Neuronal stem cell (in vitro differentiated cells): Measurements from ENCODE around the gene TSHZ2.

Experiments used
- DNase-seq: peaks from one replicate; pipeline ENCODE4 v3.0.0-alpha.2; 2013; ENCODE audit warnings: low spot score
- H2AFZ ChIP-seq: one replicate; pipeline ENCODE4 v1.6.1; 2013; ENCODE audit warnings: mild to moderate bottlenecking, low read length, inconsistent platforms
- H2AK5ac ChIP-seq: 2 replicates; pipeline ENCODE4 v1.6.1; 2013; ENCODE audit warnings: low read depth, mild to moderate bottlenecking, inconsistent platforms, low read length, moderate library complexity, mixed read lengths
- H2BK120ac ChIP-seq: 2 replicates; pipeline ENCODE4 v1.6.1; 2013; ENCODE audit warnings: low read depth, mild to moderate bottlenecking, inconsistent platforms, low read length, moderate library complexity, mixed read lengths
- H2BK12ac ChIP-seq: one replicate; pipeline ENCODE4 v1.6.1; 2013; ENCODE audit warnings: low read length, inconsistent platforms
- H2BK15ac ChIP-seq: 2 replicates; pipeline ENCODE4 v1.6.1; 2013; ENCODE audit warnings: mild to moderate bottlenecking, low read length, inconsistent platforms, mixed read lengths
- H2BK5ac ChIP-seq: one replicate; pipeline ENCODE4 v1.6.1; 2013; ENCODE audit warnings: inconsistent platforms, mild to moderate bottlenecking, low read length, moderate library complexity
- H3K14ac ChIP-seq: one replicate; pipeline ENCODE4 v1.6.1; 2013; ENCODE audit warnings: low read length, inconsistent platforms
- H3K18ac ChIP-seq: 2 replicates; pipeline ENCODE4 v1.6.1; 2013; ENCODE audit warnings: low read length, inconsistent platforms
- H3K23ac ChIP-seq: 2 replicates; pipeline ENCODE4 v1.6.1; 2013; ENCODE audit warnings: low read depth, mild to moderate bottlenecking, mixed read lengths, low read length, inconsistent platforms; ENCODE audit not compliant: poor library complexity
- H3K27ac ChIP-seq: replicated peaks from 3 replicates; pipeline ENCODE4 v1.5.1; 2013; ENCODE audit warnings: low read length, inconsistent platforms
- H3K27me3 ChIP-seq, 3 experiments: 2 replicates each; pipeline ENCODE4 v1.6.1; 2013; ENCODE audit warnings: low read length in 3 of 3, mild to moderate bottlenecking in 2 of 3, inconsistent platforms in 1 of 3, low read depth in 1 of 3, mixed read lengths in 1 of 3, moderate library complexity in 1 of 3; ENCODE audit not compliant: control insufficient read depth in 3 of 3, insufficient read depth in 3 of 3
- H3K36me3 ChIP-seq, 2 donors: replicated peaks in 1 of 2; 2 replicates each; pipeline ENCODE4 v1.6.1; 2013; ENCODE audit warnings: low read length in 2 of 2; ENCODE audit not compliant: control insufficient read depth in 2 of 2, insufficient read depth in 2 of 2
- H3K4ac ChIP-seq: 2 replicates; pipeline ENCODE4 v1.6.1; 2013; ENCODE audit warnings: inconsistent platforms, mild to moderate bottlenecking, low read length, moderate library complexity
- H3K4me1 ChIP-seq, 2 donors: 1 replicate in 1 of 2; 2 replicates in 1 of 2; pipeline ENCODE4 v1.6.1; 2013; ENCODE audit warnings: low read length in 2 of 2, low read depth in 1 of 2; ENCODE audit not compliant: control insufficient read depth in 2 of 2, insufficient read depth in 1 of 2
- H3K4me2 ChIP-seq: one replicate; pipeline ENCODE4 v1.6.1; 2013; ENCODE audit warnings: mild to moderate bottlenecking, low read length, inconsistent platforms; ENCODE audit not compliant: insufficient read depth, poor library complexity, severe bottlenecking
- H3K4me3 ChIP-seq, 2 donors: 2 replicates each; pipeline ENCODE4 v1.5.1; 2013; ENCODE audit warnings: low read length in 2 of 2, mild to moderate bottlenecking in 2 of 2, inconsistent platforms in 1 of 2, moderate library complexity in 1 of 2
- H3K79me1 ChIP-seq: one replicate; pipeline ENCODE4 v1.6.1; 2013; ENCODE audit warnings: low read depth, mild to moderate bottlenecking, inconsistent platforms, low read length, moderate library complexity
- H3K9ac ChIP-seq: one replicate; pipeline ENCODE4 v1.6.1; 2013; ENCODE audit warnings: mild to moderate bottlenecking, low read depth, low read length, inconsistent platforms; ENCODE audit not compliant: poor library complexity
- H3K9me3 ChIP-seq, 2 donors: replicated peaks in 1 of 2; 2 replicates each; pipeline versions ENCODE3 to v1.6.1; 2013; ENCODE audit warnings: low read length in 2 of 2, mild to moderate bottlenecking in 2 of 2, inconsistent platforms in 1 of 2, low read depth in 1 of 2, mixed read lengths in 1 of 2, moderate library complexity in 1 of 2; ENCODE audit not compliant: control insufficient read depth in 2 of 2, insufficient read depth in 1 of 2
- H4K8ac ChIP-seq: one replicate; pipeline ENCODE4 v1.6.1; 2013; ENCODE audit warnings: low read depth, mild to moderate bottlenecking, inconsistent platforms, low read length, moderate library complexity
- H4K91ac ChIP-seq: one replicate; pipeline ENCODE4 v1.6.1; 2013; ENCODE audit warnings: low read length, low read depth, mild to moderate bottlenecking, inconsistent platforms; ENCODE audit not compliant: poor library complexity
- WGBS, 2 donors: extraction: QIAGEN DNeasy Blood & Tissue Kit; methylation state at CpG; one replicate each; pipeline ENCODE4 v1.1.7; 2013; ENCODE audit warnings: missing lambda C conversion rate in 2 of 2, mixed read lengths in 1 of 2; ENCODE audit not compliant: insufficient read length in 2 of 2, insufficient replicate concordance in 1 of 2; ENCODE audit errors: extremely low coverage in 2 of 2; 5-methylcytosine and 5-hydroxymethylcytosine counted together

Gene TSHZ2

GRCh38 chr20:53104884-53105283, 132.7 kb downstream of the TSHZ2 start:
- H2AFZ ChIP-seq: no peak overlapping the region
- H2AK5ac ChIP-seq: no peak overlapping the region
- no peak overlapping the region for H2BK120ac ChIP-seq
- no peaks in the 10 kb centered on the region for H3K9me3 ChIP-seq
- H3K9ac ChIP-seq: no peak overlapping the region
- H3K4ac ChIP-seq: no peak overlapping the region
- no peak overlapping the region for H3K23ac ChIP-seq
- no CpG with 5 or more reads among the region's 7 CpGs for WGBS, 2 donors
- no peak overlapping the region for H2BK5ac ChIP-seq
- no peak overlapping the region for H3K4me3 ChIP-seq
- H3K4me2 ChIP-seq: no peak overlapping the region
- H2BK15ac ChIP-seq: no peak overlapping the region
- no peak overlapping the region for H4K8ac ChIP-seq
- no peak overlapping the region for H3K27ac ChIP-seq
- no peak overlapping the region for H3K14ac ChIP-seq
- no peak overlapping the region for H4K91ac ChIP-seq
- no peak overlapping the region for H2BK12ac ChIP-seq
- H3K27me3 ChIP-seq: no peaks in the 10 kb centered on the region
- DNase-seq: no peak
- no peak overlapping the region for H3K18ac ChIP-seq
- no peaks in the 10 kb centered on the region for H3K79me1 ChIP-seq
- H3K36me3 ChIP-seq: no peaks in the 10 kb centered on the region
- H3K4me1 ChIP-seq: peaks cover 5 to 7% of the 10 kb centered on the region in 2 donors

DNA sequence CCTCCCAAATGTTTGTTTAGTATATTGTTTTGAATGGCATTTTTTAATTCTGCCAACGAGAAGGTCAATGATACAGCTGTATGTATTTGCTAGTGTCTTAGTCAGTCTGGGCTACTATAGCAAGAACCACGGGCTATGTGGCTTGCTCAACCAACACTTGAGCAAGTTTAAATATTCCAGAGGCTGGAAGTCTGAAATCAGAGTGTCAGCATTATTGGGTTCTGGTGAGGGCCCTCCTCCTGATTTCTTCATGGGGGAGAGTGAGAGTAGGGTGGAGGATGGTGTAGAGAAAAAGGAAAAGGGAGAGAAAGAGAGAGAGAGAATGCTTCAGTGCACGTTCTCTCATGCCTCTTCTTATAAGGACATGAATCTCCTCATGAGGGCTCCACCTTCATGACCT, 144.6 kb downstream of the TSHZ2 start:
- Histone ChIP-seq H3K18ac (no peak overlapping the region), H3K9ac (no peak overlapping the region), H2BK15ac (no peak overlapping the region), H3K4ac (no peak overlapping the region), H2BK5ac (no peak overlapping the region), H3K9me3 (peaks cover 0 to 2% of the 10 kb centered on the region in 2 donors), H3K23ac (no peak overlapping the region), H3K36me3 (no peaks in the 10 kb centered on the region), H3K79me1 (no peaks in the 10 kb centered on the region), H2BK12ac (no peak overlapping the region), H4K8ac (no peak overlapping the region), H3K4me2 (no peak overlapping the region), H2AK5ac (no peak overlapping the region), H2AFZ (no peak overlapping the region), H3K4me3 (no peak overlapping the region), H3K4me1 (no peaks in the 10 kb centered on the region), H3K27me3 (no peaks in the 10 kb centered on the region), H2BK120ac (no peak overlapping the region), H4K91ac (no peak overlapping the region), H3K27ac (no peak overlapping the region), H3K14ac (no peak overlapping the region)
- no peak for DNase-seq
- WGBS, 2 donors: no CpG with 5 or more reads among the region's 3 CpGs

- Histone ChIP-seq H3K79me1 (no peaks in the 10 kb centered on the region), H3K18ac (no peak overlapping the region), H2AFZ (no peak overlapping the region), H3K4ac (no peak overlapping the region), H2BK12ac (no peak overlapping the region), H3K4me2 (no peak overlapping the region), H3K27ac (no peak overlapping the region), H2BK15ac (no peak overlapping the region), H3K14ac (no peak overlapping the region), H3K9me3 (no peaks in the 10 kb centered on the region), H4K8ac (no peak overlapping the region), H4K91ac (no peak overlapping the region), H3K4me3 (no peak overlapping the region), H2AK5ac (no peak overlapping the region), H2BK120ac (no peak overlapping the region), H3K23ac (no peak overlapping the region), H3K9ac (no peak overlapping the region), H3K36me3 (no peaks in the 10 kb centered on the region), H2BK5ac (no peak overlapping the region), H3K4me1 (peaks cover 3 to 4% of the 10 kb centered on the region in 2 donors), H3K27me3 (no peaks in the 10 kb centered on the region)
- DNase-seq: no peak
- no CpG with 5 or more reads among the region's 4 CpGs for WGBS, 2 donors
Measured at GRCh38 chr20:53122853-53123252, 150.7 kb downstream of the TSHZ2 start.

- H3K14ac ChIP-seq: no peak overlapping the region
- no peak overlapping the region for H3K23ac ChIP-seq
- H2AFZ ChIP-seq: no peak overlapping the region
- H3K18ac ChIP-seq: no peak overlapping the region
- no peak overlapping the region for H2BK5ac ChIP-seq
- no peaks in the 10 kb centered on the region for H3K36me3 ChIP-seq
- peaks cover 3 to 4% of the 10 kb centered on the region in 2 donors for H3K4me1 ChIP-seq
- H2BK12ac ChIP-seq: no peak overlapping the region
- H2AK5ac ChIP-seq: no peak overlapping the region
- DNase-seq: no peak
- no CpG with 5 or more reads among the region's 3 CpGs for WGBS, 2 donors
- H3K4me2 ChIP-seq: no peak overlapping the region
- no peak overlapping the region for H3K27ac ChIP-seq
- H3K27me3 ChIP-seq: no peaks in the 10 kb centered on the region
- H3K4ac ChIP-seq: no peak overlapping the region
- H3K9me3 ChIP-seq: no peaks in the 10 kb centered on the region
- no peak overlapping the region for H2BK120ac ChIP-seq
- H3K4me3 ChIP-seq: no peak overlapping the region
- no peak overlapping the region for H4K91ac ChIP-seq
- H4K8ac ChIP-seq: no peak overlapping the region
- no peaks in the 10 kb centered on the region for H3K79me1 ChIP-seq
- no peak overlapping the region for H2BK15ac ChIP-seq
- no peak overlapping the region for H3K9ac ChIP-seq
Measured at GRCh38 chr20:53124075-53124551, 152.0 kb downstream of the TSHZ2 start.
